PC-3 (cell line): ENCODE data around the gene ABHD8.

Experiments
- CTCF ChIP-seq: fragments of 300-600 bp; sonication (generic); conservative IDR thresholded peaks from 2 replicates; pipeline ENCODE4 v1.5.1; 2017; ENCODE audit warnings: antibody characterized with exemption, low read depth, mild to moderate bottlenecking, low read length
- EZH2 ChIP-seq: fragments of 300-600 bp; sonication (generic); IDR thresholded peaks from one replicate; pipeline ENCODE4 v1.6.1; 2017; ENCODE audit warnings: antibody characterized with exemption, mild to moderate bottlenecking, low read length; ENCODE audit not compliant: unreplicated experiment

- TF ChIP-seq CTCF (no peak), EZH2 (no peak)
These were observed 31.5 kb upstream of the ABHD8 start, which contains the start of gene ANO8 for GRCh38 chr19:17334414-17335409.
